NCI-H2227 (cell line): ENCODE data around the gene BTNL2.
A peak's percentile ranks its signal among the peaks of the same experiment; 100 is the strongest.

ENCODE experiments used
- DNase-seq: peaks from one replicate; lab custom pipeline; 2025; ENCODE audit not compliant: unreplicated experiment; lab: John Stamatoyannopoulos, UW

BTNL2 gene

GRCh38 chr6:32415521-32416019, 8.6 kb upstream of the BTNL2 start:
- peak; percentile 82 for DNase-seq

GRCh38 chr6:32413427-32414047, 6.6 kb upstream of the BTNL2 start:
- DNase-seq = peak; percentile 79

- no peak for DNase-seq
Observed at GRCh38 chr6:32411566-32412327, 4.8 kb upstream of the BTNL2 start.

- no peak for DNase-seq
Observed at GRCh38 chr6:32410906-32411305, 3.9 kb upstream of the BTNL2 start.

GRCh38 chr6:32406197-32406596, 784 bp downstream of the BTNL2 start:
- no peak for DNase-seq

GRCh38 chr6:32405656-32406055, 1.3 kb downstream of the BTNL2 start:
- no peak for DNase-seq

- no peak for DNase-seq
Observed at GRCh38 chr6:32402812-32403211, 4.2 kb downstream of the BTNL2 start.

- no peak for DNase-seq
Observed at GRCh38 chr6:32401284-32401963, 5.6 kb downstream of the BTNL2 start.

- no peak for DNase-seq
Observed at GRCh38 chr6:32397252-32397920, 9.6 kb downstream of the BTNL2 start.

GRCh38 chr6:32396028-32396427, 11.0 kb downstream of the BTNL2 start:
- no peak for DNase-seq

GRCh38 chr6:32393665-32394420, 13.1 kb downstream of the BTNL2 start:
- DNase-seq = no peak

GRCh38 chr6:32391505-32391904, 15.5 kb downstream of the BTNL2 start:
- no peak for DNase-seq

- DNase-seq = no peak
Observed at GRCh38 chr6:32387589-32388340, 19.2 kb downstream of the BTNL2 start.

GRCh38 chr6:32386040-32386439, 20.9 kb downstream of the BTNL2 start:
- no peak for DNase-seq

GRCh38 chr6:32382757-32383420, 24.1 kb downstream of the BTNL2 start:
- no peak for DNase-seq

- DNase-seq = no peak
Observed at GRCh38 chr6:32379545-32379944, 27.4 kb downstream of the BTNL2 start.

GRCh38 chr6:32375739-32376529, 31.0 kb downstream of the BTNL2 start:
- DNase-seq = no peak

- DNase-seq = no peak
Observed at GRCh38 chr6:32371803-32372202, 35.2 kb downstream of the BTNL2 start, which contains the start of gene TSBP1. TSS of gene TSBP1 (minus strand) at chr6:32371903. CDS start at chr6:32371706, 197 bp downstream.

GRCh38 chr6:32371229-32371628, 35.8 kb downstream of the BTNL2 start:
- DNase-seq = no peak
